NCI-H1436 treated with DMSO at 0.1 percent for 48 hours (cell line): ENCODE measurements around the gene GPX6.
"Not testable (repeated sequence)": the region's sequence is repeated elsewhere in the genome, so short reads cannot be mapped to it uniquely, and the experiment has no call there.

Experiments
- DNase-seq: peaks from one replicate; lab custom pipeline; 2025; lab: John Stamatoyannopoulos, UW

GPX6 gene

DNA sequence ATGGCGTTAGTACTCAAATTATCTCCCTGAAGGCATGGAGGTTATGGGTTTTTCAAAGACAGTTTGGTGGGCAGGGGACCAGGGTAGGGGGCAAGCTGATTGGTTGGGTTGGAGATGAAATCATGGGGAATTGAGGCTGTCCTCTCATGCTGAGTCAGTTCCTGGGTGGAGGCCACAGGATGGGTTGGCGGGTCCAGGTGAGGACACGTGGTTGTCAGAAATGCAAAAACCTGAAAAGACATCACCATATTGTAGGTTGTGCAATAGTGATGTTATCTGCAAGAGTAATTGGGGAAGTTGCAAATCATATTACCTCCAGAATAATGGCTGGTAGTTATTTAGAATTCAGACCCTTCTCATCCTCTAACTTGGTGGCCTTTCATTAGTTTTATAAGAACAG lies 30.1 kb downstream of the GPX6 start:
- no peak for DNase-seq

DNA sequence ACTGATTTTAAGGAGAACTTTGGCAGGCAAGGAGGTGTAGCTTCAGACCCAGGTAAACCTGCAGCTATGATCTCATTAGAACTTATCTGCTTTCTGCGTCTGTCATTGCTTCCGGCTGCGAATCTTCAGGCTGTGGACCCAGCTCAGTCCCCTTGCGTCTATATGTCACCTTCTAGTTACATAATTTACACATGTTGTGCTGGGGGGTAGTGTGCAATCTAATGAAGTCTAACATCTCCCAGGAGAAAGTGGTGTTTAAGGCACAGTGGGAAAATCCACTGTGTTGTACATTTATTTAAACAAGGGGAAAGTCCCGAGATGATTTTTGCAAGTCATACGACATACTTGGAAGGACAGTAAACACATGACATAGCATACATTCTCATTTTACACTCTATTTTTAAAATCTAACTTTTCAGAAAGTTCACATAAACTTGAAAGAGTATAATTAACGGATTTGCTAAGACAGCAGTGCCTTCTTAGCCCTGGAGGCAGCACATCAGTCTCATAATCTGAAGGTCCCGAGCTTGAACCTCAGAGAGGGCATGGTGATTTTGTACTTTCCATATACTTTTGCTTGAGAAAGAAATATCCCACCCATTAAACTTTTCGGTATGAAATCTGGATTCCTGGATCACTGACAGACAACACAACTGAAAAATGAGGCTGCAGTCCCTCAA lies 35.2 kb downstream of the GPX6 start:
- DNase-seq = no peak

DNA sequence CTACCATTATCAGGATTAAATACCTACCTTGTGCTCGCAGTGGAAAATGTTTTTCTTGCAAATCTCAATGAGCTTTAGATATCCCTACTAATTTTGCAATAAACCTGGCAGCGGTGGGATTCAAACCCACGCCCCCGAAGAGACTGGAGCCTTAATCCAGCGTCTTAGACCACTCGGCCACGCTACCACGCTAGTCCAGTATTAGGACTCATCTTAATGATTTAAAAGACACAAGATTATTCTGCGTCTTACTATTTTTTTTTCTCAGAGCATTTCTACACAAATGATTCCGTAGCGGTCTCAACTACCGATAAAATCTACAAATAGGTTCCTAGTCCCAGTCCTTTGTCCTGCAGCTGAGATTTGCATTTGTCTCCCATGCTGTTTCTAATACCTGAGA lies 37.1 kb downstream of the GPX6 start:
- DNase-seq = no peak

DNA sequence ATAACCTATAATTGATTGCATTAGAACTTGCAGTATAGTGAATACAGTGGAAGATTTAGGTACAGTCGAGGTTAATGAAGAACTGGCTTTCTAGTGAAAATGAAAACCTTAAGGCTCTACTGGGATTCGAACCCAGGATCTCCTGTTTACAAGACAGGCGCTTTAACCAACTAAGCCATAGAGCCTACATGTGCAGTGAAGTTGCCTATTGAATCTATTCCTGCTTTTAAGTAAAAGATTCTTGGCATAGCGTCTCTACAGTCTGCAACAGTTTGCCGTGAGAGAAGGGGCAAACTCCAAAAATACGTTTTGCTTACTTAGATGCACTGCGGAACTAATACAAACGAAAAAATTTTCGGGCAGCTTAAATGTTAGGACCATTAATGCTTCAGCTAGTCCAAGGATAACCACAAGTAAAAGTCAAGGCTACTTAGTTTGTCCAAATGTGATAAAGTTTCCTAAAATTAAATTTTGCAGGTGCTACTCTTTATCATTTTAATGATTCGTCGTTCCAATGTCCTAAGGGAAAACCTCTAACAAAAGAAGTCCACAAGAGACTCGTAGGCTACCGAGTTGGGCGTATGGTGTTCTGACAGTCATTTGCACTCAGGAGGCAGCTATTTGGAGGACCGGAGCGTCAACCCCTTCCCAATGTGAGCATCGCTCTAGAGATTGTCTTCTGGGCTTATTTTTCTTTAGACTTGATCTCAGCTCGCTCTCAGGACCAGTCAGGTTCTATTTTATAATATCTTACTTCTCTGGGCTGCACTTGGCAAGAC lies 41.0 kb downstream of the GPX6 start:
- no peak for DNase-seq

DNA sequence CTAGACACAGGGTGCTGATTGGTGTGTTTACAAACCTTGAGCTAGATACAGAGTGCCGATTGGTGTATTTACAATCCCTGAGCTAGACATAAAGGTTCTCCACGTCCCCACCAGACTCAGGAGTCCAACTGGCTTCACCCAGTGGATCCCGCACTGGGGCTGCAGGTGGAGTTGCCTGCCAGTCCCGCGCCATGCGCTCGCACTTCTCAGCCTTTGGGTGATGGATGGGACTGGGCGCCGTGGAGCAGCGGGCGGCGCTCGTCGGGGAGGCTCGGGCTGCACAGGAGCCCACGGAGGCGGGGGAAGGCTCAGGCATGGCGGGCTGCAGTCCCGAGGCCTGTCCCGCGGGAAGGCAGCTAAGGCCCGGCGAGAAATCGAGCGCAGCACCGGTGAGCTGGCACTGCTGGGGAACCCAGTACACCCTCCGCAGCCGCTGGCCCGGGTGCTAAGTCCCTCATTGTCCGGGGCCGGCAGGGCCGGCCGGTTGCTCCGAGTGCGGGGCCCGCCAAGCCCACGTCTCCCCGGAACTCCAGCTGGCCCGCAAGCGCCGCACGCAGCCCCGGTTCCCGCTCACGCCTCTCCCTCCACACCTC lies 46.3 kb downstream of the GPX6 start:
- DNase-seq = not testable (repeated sequence)

DNA sequence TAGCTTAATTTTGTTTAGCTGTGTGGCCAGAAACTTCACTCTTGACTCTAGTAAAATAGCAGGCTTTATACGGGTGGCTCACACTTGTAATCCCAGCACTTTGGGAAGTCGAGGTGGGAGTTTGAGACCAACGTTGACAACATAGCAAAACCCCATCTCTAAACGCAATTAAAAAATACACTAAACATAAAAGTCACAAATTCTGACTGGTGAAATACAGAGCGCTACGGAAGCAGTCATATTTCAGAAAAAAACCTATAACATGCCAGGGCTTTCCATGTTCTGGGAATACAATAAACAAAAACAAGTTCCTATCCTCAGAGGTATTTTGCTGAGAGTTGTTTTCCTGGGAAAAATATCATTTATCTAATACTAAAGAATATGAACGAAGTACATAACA lies 47.5 kb downstream of the GPX6 start:
- DNase-seq = no peak

DNA sequence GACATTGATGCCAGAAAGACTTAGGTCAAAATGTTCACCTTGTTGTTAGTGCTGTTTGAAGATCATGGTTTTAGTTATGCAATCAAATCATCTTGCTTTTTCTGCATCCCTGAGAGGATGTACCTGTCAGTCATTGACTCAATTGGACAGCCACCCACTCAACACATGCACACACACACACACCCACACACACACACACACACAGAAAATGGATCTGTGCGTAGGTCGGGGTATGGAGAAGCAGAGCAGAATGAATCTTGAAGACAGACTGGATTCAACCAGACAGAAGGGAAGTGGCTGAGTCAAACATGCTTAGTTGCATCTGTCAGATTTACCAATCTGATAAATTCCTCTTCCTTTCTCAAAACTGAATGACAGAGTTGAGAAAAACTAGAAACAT lies 53.2 kb downstream of the GPX6 start:
- DNase-seq = no peak

DNA sequence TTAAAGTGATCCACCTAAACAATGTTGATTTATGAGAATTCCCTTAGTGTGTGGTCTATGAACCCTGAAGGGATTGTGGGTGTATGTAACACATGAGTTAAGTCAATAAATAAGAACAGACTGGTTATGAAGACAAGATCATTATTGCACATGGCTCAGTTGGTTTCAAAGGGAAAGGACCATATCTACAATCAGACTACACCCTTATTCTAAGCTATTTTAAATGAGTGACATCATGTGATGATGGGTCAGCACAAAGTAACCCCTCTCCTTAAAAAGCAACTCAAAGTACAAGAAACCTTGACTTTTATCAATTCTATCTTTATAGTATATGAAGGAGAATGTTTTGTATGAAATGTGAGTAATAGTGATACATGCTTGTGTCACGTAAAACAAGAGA lies 57.0 kb downstream of the GPX6 start:
- no peak for DNase-seq
